GM12873 (cell line): ENCODE results near the gene THSD7B.

Experiments used
- TF ChIP-seq, protein P1 (sequence below): IDR thresholded peaks from 2 replicates; pipeline ENCODE4 v1.5.1; 2012; ENCODE audit warnings: low read depth, mild to moderate bottlenecking, moderate library complexity, low read length, control low read depth; ENCODE audit not compliant: insufficient read depth; ENCODE audit errors: missing control alignments

The THSD7B gene

DNA sequence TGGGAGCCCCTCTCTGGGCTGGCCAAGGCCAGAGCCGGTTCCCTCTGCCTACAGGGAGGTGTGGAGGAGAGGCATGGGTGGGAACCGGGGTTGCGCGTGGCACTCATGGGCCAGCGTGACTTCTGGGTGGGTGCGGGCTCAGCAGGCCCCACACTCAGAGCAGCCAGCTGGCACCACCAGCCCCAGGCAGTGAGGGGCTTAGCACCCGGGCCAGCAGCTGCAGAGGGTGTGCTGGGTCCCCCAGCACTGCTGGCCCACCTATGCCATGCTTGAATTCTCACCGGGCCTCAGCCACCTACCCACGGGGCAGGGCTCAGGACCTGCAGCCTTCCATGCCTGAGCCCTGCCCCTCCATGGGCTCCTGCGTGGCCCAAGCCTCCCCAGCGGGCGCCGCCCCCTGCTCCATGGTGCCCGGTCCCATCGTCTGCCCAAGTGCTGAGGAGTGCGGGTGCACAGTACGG lies 950.4 kb downstream of the THSD7B start:
- TF ChIP-seq, protein P1, sequence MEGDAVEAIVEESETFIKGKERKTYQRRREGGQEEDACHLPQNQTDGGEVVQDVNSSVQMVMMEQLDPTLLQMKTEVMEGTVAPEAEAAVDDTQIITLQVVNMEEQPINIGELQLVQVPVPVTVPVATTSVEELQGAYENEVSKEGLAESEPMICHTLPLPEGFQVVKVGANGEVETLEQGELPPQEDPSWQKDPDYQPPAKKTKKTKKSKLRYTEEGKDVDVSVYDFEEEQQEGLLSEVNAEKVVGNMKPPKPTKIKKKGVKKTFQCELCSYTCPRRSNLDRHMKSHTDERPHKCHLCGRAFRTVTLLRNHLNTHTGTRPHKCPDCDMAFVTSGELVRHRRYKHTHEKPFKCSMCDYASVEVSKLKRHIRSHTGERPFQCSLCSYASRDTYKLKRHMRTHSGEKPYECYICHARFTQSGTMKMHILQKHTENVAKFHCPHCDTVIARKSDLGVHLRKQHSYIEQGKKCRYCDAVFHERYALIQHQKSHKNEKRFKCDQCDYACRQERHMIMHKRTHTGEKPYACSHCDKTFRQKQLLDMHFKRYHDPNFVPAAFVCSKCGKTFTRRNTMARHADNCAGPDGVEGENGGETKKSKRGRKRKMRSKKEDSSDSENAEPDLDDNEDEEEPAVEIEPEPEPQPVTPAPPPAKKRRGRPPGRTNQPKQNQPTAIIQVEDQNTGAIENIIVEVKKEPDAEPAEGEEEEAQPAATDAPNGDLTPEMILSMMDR = no peak

DNA sequence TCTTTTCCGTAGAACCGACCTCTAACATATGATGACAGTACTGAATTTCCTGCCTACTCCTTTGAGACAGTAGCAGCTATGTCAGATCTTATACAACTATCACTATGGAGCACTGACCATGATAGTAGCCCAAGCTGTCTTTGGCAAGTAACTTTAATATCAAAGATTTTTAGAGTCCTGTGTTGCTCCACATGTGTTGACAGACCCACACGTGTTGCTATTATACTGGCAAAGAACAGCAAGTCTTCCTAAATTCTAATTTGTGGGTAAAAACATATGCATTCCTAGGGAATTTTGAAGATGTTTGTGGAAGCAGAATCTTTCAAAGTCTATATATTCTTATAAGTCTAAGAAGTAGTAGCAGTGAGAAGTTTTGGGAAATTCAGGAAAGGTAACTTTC lies 953.4 kb downstream of the THSD7B start:
- TF ChIP-seq, protein P1 = no peak

DNA sequence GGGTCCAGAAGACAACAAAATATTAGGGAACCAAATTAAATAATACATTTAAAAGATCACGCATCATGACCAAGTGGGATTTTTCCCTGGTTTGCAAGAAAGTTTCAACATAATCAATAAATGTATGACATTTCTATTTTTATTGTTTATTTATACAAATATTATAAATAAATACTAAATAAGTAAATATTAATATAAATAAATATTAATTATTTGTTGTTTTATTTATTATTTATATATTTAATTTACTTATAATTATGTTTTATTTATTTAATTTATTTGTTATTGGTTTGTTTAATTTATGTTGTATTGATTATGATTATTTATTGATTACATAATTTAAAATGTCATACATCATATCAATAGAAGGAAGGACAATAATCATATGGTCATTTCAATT lies 956.4 kb downstream of the THSD7B start:
- TF ChIP-seq, protein P1 = no peak

DNA sequence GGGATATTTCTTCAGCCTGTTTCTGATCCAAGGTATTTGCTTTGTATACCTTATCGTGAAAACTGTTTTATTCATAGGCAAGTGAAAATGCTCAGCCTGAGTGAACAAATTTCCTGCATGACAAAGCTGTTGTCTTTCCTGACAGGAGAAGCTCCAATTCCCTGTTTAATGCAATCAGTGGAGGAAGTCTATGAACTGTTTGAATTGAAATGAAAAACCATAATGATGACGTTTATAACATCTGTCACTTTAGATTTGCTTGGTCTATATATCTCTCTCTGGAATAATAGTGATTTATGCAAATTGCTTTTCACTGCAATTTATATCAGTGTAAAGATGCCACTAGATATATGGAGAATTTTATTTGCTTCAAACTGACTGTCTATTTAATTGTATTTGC lies 959.6 kb downstream of the THSD7B start:
- TF ChIP-seq, protein P1 = no peak
